Thyroid gland (tissue), 4 donors: ENCODE results near the gene NELL2.

ENCODE experiments used
- CTCF ChIP-seq, 6 experiments: fragments of 200-600 bp in 3 of 6; fragments of 450-650 bp in 3 of 6; sonication (generic) in 3 of 6; IDR thresholded peaks; one replicate each; pipeline ENCODE4 v1.5.1; 2016 to 2019; ENCODE audit warnings: antibody characterized with exemption in 6 of 6, mild to moderate bottlenecking in 2 of 6, inconsistent platforms in 1 of 6, moderate library complexity in 1 of 6
- POLR2A ChIP-seq, 2 donors: fragments of 450-650 bp; IDR thresholded peaks; one replicate each; pipeline ENCODE4 v1.6.1; 2017; ENCODE audit warnings: antibody characterized with exemption in 2 of 2, mild to moderate bottlenecking in 2 of 2, moderate library complexity in 1 of 2

DNA sequence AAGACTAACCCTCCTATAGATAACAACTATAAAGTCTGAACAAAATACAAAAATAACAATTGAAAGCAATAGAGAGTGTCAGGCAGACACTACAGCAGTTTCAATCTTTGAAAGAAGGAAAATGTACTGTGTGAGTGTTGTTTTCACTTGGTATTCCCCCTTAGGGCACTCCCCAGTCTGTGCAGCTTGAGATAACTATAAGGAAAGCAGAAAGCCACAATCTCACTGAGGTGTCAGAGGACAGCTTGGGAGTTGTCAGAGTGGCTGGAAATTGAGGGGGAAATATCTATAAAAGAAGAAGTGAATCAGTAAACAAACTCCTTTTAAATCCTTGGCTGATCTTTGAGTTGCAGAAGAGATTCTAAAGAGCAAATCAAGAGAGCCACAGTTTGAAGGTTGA lies 364.8 kb downstream of the NELL2 start:
- TF ChIP-seq POLR2A (IDR thresholded peaks at IDR 0.05): no peak
- no peak for TF ChIP-seq CTCF (IDR thresholded peaks at IDR 0.05)
